Kidney epithelial cell (primary cell): ENCODE results near the gene PPP6R3. TPM values are rescaled to one million over a fixed set of nuclear protein-coding genes. Genes with fewer than 3 reads are reported as not detected.

ENCODE experiments used
- DNase-seq: peaks from one replicate; pipeline ENCODE4 v3.0.0-alpha.2; 2010; ENCODE audit warnings: low read depth
- H3K27me3 ChIP-seq: 2 replicates; pipeline ENCODE4 v1.6.0; 2011; ENCODE audit warnings: low read length; ENCODE audit not compliant: control insufficient read depth, insufficient read depth
- H3K36me3 ChIP-seq: 2 replicates; pipeline ENCODE4 v1.5.1; 2011; ENCODE audit warnings: low read length; ENCODE audit not compliant: control insufficient read depth, insufficient read depth
- H3K4me3 ChIP-seq: 2 replicates; pipeline ENCODE4 v1.5.1; 2011; ENCODE audit warnings: low read depth, mild to moderate bottlenecking, control low read depth, low read length
- total RNA-seq: library from RNA; depleted of rRNA; stranded (reverse); fragments of >200 nt; gene quantifications from 2 replicates; pipeline ENCODE4 v1.2.3, GENCODE V29; 2015
- TF ChIP-seq, protein P1 (sequence below): IDR thresholded peaks from 2 replicates; pipeline ENCODE4 v1.5.1; 2011; ENCODE audit warnings: mild to moderate bottlenecking, moderate library complexity, low read length, control low read depth, inconsistent platforms; ENCODE audit not compliant: insufficient read depth, poor library complexity, severe bottlenecking

The PPP6R3 gene, protein sequence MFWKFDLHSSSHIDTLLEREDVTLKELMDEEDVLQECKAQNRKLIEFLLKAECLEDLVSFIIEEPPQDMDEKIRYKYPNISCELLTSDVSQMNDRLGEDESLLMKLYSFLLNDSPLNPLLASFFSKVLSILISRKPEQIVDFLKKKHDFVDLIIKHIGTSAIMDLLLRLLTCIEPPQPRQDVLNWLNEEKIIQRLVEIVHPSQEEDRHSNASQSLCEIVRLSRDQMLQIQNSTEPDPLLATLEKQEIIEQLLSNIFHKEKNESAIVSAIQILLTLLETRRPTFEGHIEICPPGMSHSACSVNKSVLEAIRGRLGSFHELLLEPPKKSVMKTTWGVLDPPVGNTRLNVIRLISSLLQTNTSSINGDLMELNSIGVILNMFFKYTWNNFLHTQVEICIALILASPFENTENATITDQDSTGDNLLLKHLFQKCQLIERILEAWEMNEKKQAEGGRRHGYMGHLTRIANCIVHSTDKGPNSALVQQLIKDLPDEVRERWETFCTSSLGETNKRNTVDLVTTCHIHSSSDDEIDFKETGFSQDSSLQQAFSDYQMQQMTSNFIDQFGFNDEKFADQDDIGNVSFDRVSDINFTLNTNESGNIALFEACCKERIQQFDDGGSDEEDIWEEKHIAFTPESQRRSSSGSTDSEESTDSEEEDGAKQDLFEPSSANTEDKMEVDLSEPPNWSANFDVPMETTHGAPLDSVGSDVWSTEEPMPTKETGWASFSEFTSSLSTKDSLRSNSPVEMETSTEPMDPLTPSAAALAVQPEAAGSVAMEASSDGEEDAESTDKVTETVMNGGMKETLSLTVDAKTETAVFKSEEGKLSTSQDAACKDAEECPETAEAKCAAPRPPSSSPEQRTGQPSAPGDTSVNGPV
- 71.7 and 82.6 TPM in 2 replicates for total RNA-seq

GRCh38 chr11:68460741-68461574, at the start of gene PPP6R3:
Gene PPP6R3 (plus strand): TSS chr11:68460752. CDS start chr11:68537665, 76,913 bp downstream.
- Histone ChIP-seq H3K27me3 (no peaks in the 10 kb centered on the region), H3K36me3 (no peaks in the 10 kb centered on the region), H3K4me3 (peak within 1 kb of the TSS; percentile 62)
- TF ChIP-seq, protein P1, sequence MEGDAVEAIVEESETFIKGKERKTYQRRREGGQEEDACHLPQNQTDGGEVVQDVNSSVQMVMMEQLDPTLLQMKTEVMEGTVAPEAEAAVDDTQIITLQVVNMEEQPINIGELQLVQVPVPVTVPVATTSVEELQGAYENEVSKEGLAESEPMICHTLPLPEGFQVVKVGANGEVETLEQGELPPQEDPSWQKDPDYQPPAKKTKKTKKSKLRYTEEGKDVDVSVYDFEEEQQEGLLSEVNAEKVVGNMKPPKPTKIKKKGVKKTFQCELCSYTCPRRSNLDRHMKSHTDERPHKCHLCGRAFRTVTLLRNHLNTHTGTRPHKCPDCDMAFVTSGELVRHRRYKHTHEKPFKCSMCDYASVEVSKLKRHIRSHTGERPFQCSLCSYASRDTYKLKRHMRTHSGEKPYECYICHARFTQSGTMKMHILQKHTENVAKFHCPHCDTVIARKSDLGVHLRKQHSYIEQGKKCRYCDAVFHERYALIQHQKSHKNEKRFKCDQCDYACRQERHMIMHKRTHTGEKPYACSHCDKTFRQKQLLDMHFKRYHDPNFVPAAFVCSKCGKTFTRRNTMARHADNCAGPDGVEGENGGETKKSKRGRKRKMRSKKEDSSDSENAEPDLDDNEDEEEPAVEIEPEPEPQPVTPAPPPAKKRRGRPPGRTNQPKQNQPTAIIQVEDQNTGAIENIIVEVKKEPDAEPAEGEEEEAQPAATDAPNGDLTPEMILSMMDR: no peak
- DNase-seq: no peak

GRCh38 chr11:68411501-68411991, 49.0 kb upstream of the PPP6R3 start:
- Histone ChIP-seq H3K4me3 (no peak overlapping the region), H3K36me3 (peaks cover 3% of the 10 kb centered on the region), H3K27me3 (no peaks in the 10 kb centered on the region)
- TF ChIP-seq, protein P1: no peak
- no peak for DNase-seq

DNA sequence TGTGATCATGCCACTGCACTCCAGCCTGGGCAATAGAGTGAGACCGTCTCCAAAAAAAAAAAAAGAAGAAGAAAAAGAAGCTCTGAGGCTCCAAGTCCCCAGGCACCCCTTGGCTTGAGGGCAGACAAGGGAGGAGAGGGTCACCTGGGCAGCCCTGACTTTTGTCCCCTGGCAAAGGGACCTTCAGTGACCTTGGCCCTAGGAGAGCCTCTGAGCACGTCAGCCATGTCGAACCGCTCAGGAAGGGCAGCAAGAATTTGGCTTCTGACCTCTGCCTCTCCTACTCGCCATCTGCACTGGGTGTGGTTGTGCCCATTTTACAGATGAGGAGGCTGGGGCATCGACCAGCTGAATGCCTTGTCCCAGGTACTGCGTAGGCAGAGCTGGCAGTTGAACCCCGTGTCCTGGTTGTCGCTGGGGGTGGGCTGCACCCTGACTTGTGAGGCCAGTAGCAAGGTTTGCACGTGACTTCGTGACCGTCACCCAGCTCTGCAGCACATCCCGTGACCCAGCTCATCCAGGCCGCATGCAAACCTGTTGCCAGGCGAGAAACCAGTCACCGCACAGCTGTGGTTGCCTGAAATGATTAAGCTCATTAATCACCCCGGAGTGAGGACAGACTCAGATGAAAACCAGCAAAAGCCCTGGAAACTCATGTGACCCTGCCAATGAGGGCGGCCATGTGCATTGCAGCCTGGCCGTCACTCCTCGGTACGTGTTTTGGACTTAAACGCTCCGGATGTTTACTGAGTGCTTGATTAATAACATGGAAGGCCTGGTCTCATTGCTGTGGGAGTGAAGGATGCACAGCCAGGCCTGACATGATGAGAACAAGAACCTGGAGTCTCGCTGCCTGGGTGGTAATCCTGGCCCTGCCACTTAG, 47.7 kb upstream of the PPP6R3 start:
- TF ChIP-seq, protein P1: no peak
- peak; percentile 28 for DNase-seq
- peaks cover 3% of the 10 kb centered on the region for H3K36me3 ChIP-seq

DNA sequence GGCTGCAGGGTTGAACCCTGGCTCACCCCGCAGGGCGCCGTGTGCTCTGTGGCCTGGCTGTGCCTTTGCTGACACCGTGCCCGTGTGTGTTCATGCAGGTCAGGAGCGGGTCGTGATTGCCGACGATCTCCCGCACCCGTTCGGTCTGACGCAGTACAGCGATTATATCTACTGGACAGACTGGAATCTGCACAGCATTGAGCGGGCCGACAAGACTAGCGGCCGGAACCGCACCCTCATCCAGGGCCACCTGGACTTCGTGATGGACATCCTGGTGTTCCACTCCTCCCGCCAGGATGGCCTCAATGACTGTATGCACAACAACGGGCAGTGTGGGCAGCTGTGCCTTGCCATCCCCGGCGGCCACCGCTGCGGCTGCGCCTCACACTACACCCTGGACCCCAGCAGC, 47.0 kb upstream of the PPP6R3 start:
- DNase-seq: no peak
- no peaks in the 10 kb centered on the region for H3K27me3 ChIP-seq
- H3K36me3 ChIP-seq: peaks cover 3% of the 10 kb centered on the region
- TF ChIP-seq, protein P1: no peak
- no peak overlapping the region for H3K4me3 ChIP-seq

More for the DNA sequence above, 47.7 kb upstream of the PPP6R3 start:
- Histone ChIP-seq H3K27me3 (no peaks in the 10 kb centered on the region), H3K4me3 (no peak overlapping the region)
